RCC 7860 (cell line): ENCODE measurements around the gene ACACA.
"Not testable (repeated sequence)": the region's sequence is repeated elsewhere in the genome, so short reads cannot be mapped to it uniquely, and the experiment has no call there.

ENCODE experiments used
- DNase-seq: peaks from one replicate; pipeline ENCODE4 v3.0.0-alpha.2; 2015; ENCODE audit warnings: low spot score
- FAIRE-seq: peaks from 2 replicates; lab custom pipeline; 2012; peaks lifted over from hg19 to GRCh38; lab: Jason Lieb, UNC

ACACA gene

DNA sequence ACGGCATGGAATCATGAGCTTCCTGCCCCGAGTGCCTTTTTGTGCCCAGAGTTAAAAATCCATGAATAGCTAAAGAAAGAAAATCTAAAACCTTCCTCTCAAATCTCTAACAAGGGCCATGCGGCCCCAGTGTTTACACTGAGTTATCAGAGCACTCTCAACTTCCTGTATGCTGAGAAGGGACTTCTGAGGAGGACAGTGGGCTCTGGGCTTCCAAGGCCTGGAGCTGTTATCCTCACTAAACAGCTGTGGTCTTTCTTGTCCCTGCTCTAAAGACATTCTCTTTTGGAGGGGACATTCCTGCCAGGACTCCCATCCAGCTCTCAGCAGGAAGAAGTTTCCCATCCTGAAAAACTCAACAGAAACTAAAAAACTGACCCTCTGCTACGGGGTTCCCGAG lies 322.3 kb downstream of the ACACA start:
- DNase-seq = no peak
- FAIRE-seq = no peak

DNA sequence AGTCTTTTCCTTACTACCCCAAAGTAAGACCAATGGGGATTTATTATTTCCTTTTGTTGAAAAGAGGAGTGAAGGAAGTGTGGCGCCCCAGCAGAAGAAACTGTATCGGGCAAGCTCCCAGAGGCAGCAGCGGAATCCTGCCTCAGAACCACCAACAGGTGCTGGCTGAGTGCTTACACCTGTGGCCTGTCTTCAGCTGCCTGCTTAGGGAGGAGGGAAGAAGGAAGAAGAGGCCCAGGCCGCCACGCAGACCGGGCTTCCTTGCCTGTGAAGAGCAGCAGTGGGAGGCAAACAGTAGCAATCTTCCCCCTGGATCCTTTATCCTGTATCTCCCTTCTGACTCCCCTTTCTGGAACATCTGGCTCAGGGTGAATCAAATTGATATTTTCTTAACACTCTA lies 323.2 kb downstream of the ACACA start:
- FAIRE-seq (no peak), DNase-seq (no peak)

DNA sequence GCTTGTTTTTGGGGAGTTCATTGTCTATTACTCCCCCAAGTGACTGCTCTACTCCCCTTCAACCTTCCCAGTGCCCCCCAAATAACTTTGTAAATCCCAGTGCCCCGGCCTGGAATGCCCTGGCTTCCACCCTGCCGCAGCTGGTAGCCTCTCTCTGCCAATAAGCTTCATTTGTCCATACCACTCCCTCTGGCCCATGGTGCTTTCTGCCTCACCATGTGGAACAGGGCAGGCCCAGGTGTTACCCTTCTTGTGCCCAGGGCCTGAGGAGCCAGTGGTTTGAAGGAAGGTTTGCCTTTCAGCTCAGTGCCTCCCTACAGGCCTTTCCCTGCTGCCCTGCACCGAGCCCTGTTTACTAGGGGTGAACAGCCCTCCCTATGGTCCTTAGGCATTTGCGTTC lies 323.7 kb downstream of the ACACA start:
- DNase-seq = no peak
- FAIRE-seq = no peak

DNA sequence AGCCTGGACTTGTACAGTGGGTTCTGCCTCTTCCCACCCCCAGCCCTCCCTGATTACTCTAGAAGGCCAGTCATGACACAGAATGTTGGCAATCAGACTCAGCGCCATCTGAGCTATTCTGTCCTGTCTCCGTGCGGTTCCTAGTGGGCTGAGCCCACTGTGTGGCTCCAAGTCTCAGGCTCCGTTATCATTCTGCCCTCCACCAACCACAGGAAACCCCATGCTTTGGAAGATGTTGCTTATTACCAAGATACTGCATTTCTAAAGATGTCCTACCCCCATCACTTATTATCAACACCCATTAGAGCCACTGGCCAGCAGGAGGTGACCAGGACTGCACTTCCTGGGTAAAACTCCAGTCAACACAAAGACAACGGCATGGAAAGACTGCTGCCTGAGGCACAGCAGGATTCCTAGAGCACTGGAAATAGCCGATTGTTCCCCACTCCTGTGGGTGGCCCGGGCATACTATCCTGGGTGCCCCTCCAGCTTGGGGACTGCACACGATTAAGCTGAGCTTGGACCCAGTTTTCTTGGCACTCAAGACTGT lies 324.2 kb downstream of the ACACA start:
- FAIRE-seq (no peak), DNase-seq (no peak)

DNA sequence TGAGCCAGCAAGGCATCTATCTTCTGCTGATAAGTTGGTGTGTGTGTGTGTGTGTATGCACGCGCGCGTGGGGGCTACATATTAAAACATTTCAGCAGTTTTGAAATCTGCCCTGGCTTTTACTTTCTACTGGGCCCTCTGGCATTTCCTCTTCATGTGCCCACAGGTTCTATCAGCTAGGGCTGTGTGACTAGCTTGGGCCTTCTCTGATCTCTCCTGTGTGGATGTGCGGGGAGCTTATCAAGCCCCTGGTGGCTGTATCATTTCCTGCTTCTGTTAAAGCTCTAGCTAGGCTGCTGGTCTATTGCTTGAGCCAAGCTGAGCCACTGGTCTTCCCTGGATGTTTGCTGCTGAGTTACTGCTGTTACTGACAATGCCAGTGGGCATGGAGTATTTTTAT lies 325.3 kb downstream of the ACACA start:
- DNase-seq (no peak), FAIRE-seq (no peak)

DNA sequence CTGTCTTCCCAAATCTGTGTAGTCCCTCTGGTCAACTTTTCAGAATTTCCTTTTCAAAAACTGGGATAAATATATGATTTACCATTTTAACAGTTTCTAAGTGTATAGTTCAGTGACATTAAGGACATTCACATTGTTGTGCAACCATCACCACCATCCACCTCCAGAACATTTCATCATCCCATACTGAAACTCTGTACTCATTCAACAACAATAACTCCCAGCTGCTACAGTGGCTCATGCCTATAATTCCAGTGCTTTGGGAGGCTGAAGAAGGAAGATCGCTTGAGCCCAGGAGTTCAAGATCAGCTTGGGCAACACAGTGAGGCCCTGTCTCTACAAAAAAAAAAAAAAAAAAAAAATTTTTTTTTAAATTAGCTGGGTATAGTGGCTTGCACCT lies 326.9 kb downstream of the ACACA start:
- DNase-seq (no peak), FAIRE-seq (no peak)

DNA sequence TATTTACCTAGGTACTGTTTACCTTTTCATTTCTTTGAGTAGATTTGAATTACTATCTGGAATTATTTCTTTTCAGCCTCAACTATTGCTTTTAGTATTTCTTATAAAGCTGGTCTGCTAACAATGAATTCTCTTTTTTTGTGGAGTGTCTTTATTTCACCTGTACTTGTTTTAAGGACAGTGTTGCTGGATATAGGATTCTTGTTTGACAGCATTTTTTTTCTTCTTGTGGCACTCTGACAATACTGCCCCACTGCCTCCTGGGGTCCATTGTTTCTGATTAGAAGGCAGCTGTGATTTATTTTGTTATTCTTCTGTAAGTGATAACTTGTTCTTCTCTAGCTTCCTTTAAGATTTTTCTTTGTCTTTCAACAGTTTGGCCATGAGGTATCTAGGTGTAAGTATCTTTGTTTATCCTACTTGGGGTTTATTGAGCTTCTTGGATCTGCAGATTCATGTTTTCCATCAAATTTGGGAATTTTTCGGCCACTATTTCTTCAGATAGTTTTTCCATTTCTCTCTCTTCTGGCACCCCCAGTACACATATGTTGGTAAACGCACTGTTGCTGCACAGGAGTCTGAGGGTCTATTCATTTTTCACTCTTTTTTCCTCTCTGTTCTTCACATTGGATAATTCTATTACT lies 327.4 kb downstream of the ACACA start:
- DNase-seq (no peak), FAIRE-seq (no peak)

DNA sequence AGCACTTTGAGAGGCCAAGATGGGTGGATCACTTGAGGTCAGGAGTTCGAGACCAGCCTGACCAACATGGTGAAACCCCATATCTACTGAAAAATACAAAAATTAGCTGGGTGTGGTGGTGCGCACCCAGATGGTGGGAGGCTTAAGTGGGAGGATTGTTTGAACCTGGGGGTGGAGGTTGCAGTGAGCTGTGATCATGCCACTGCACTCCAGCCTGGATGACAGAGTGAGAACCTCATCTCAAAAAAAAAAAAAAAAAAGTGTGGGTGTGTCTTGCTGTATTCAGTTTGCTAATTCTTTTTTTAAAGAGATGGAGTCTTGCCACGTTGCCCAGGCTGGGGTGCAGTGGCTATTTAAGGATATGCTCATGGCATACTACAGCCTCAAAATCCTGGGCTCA lies 333.2 kb downstream of the ACACA start:
- not testable (repeated sequence) for DNase-seq, FAIRE-seq

DNA sequence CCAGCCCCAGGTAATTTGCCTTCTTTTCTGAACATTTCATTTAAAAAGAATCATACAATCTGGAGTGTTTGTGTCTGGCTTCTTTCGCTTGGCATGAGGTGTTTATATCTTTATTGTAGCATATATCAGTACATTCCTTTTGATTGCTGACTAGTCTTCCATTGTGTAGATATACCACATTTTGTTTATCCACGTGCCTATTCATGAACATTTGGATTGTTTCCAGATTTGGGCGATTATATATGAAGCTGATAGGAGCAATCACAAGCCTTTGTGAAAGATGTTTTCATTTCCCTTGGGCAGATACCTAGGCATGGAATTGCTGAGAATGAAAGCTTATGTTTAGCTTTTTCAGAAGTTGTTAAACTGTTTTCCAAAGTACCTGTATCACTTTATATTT lies 337.5 kb downstream of the ACACA start:
- no peak for DNase-seq
- FAIRE-seq = no peak

DNA sequence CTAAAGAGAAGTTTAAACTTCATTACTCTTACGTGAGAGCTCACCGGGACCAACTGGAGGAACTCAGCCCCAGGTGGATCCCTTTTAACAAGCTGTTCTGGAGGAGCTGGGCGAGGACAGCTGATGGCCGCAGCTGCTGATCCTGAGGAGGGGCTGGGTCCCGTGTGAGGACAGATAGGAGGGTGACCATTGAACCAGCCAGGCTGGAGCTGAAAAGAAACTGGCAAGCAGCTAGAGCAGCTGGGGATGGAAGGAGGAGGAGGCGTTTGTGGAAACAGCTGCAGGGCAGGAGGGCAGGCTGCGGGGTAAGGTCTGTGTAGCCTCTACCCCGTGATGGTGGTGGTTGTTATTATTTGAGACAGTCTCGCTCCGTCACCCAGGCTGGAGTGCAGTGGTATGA lies 338.4 kb downstream of the ACACA start:
- DNase-seq = no peak
- FAIRE-seq = no peak

DNA sequence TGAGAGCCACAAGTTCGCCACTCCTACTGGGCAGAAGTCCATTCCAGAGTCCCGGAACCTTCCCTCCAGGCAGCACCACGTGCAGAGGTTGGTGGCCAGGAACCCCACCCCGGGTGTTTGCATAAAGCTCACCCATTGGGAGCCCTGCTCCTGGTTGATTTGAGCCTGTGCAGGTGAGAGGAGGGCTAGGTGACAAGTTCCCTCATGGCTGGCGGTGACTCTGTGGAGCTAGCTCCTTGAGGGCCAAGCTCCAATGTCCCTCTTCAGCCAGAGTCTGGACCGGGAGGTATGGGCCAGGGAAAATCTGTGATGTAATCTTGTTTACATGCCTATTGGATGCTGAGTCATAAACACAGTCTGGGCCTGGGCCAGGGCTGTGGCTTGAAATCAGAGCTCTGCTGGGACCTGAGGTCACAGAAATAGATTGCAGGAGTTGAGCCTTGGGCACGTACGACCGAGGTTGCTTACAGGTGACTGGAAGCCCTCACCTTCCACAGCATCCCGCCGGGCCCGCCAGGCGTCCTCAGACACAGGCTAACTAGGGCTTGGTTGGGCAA lies 339.0 kb downstream of the ACACA start:
- no peak for FAIRE-seq
- DNase-seq = peak; percentile 60

DNA sequence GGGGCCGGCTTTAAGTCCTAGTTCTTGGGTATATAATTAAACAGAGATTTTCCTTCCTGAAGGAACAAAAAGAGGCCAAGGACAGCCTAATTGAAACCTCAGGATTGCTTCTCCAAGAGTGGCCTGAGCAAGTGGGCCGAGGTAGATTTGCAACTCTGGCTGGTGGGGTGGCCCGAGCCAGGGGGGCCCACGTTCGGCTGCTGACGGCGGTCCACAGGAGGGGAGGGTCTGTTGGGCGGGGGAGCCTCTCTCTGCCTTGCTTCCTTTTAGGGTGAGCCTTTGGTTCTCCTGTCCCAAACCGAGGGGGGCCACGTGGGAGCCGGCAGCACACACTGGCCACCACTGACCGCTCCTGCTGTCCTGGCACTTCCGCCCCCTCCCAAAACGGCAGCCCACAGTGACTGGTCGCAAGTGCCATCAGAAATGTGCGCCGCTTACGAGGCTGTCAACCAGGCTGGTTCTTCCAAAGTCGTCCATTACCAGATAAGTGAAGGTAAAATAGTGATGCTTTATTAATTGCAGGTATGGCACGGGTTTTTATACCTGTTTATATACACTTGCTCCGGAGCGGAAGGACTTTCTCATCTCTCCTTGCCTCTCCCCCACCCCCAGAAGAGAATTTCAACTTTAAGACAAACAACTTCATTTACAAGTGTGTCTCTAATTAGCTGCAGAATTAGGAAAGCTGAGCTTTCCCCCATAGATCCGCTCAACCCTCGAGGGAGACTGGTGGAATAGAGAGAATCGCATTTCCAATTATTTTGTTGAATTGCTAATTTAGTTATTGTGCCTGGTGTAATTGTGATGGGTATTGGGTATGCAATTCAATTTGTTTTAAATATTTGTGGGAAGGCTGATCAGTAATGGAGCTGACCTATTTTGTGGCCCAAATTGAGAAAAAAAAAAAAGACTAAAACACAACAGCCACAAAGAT lies 340.0 kb downstream of the ACACA start:
- no peak for FAIRE-seq
- no peak for DNase-seq

DNA sequence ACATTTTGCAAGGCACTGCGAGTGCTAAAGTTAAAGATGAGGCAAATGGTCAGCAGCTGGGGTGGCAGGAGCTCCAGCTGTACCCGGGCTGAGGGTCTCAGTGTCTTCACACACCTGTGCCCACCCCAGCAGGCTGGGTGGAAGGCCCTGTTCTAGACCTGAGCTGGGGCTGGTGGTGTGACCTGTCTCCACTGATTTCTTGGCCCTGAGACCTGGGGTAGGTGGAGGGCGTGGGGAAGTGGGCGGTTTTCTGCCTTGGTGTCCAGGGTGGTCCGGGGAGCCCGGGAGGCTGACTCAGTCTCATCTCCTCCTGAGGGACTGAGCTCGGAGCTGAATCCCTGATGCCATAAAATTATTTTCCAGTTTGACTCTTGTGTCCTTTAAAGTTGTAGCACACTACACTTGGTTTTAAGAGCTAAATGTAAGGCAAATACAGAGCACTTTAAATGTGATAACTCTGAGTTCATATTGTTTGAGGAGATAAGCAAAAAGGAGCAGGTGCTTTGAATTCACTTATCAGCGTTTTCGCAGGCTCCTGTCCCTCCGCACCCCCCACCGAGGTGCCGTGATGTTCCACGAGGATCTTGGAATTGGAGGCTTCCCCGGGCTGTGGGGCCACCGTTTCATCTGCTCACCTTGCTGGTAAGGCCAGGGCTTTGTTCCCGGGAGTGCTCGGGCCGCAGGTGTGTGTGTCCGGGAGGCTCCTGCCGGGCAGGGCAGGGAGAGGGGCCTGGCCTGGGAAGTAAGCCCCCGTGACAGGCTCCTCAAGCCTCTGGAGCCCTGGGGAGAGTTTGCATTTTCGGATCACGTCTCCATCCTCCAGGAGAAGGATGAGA lies 340.9 kb downstream of the ACACA start:
- no peak for FAIRE-seq

DNA sequence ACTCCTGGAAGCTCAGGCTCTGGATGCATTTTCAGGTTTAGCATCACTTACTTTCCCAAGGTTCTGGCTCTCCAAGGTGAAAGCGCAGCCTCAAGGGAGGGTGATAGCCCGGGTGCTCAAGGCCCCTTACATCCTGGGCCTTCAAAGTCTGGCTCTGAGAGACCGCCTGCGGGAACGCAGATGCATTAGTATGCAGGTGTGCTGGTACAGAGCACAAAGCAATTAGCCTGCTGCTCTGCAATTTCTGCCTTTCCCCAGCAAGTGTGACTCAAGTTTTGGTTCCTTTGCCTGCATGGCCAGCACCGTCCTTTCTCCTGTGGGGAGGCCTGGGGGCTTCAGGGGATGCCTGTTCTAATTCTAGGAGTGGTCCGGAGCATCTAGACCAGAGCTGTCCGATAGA lies 341.7 kb downstream of the ACACA start:
- no peak for DNase-seq

More for the DNA sequence above, 340.9 kb downstream of the ACACA start:
- DNase-seq = no peak

DNA sequence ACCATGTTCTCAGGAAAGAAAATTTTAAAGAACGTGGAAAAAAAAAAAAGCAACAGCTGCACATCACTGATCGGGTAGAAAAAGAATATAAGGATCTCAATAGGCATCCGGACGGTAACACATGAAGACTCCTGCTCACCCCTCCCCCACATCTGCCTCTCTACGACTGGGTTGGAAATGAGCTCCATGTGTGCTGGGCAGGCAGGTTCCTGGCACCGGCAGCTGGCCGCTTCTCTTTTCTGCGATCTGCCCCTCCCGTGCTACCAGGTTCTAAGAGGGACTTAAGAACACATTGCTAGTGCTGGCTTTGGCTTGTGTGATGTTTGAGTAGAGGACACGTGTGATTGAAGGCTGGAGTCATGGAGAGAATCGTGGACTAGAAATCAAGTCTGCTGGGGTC lies 342.4 kb downstream of the ACACA start:
- DNase-seq (no peak), FAIRE-seq (no peak)

More for the DNA sequence above, 341.7 kb downstream of the ACACA start:
- no peak for FAIRE-seq

DNA sequence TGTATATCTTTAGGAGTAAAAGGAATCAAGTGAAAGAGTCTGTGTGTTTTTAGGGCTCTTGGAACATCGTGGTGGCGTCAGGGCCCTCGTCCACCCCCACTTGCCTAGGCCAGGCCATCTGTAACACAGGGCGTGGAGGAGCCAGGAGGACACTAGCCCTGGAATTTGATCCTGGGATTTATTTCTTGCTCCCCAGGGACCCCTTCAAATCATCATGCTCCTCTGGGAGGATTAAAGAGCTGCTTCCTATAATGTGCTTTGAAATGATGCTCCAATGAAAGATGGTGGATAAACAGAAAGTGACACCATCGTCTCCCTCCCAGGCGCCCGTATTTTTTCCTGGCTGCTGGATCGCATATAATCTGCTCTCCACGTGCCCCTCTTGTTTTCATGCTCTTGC lies 344.6 kb downstream of the ACACA start:
- DNase-seq (no peak), FAIRE-seq (no peak)

DNA sequence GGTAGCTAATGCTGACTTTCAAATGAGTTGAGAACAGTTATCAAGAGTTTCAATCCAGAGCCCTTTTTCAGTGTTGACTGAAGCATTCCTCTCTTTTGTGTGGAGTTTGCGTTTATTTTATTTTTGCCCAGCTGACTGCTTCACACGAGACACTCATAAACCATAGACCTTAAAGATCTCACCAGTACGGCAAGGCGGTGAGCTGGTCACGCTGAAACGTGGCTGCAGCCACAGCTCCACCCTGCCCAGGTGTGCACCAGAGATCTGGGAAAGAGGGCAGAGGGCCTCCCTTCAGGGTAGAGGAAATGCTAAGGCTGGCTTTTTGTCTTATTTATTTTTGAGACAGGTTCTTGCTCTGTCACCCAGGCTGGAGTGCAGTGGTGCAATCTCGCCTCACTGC lies 345.7 kb downstream of the ACACA start:
- DNase-seq = no peak
- FAIRE-seq = no peak

DNA sequence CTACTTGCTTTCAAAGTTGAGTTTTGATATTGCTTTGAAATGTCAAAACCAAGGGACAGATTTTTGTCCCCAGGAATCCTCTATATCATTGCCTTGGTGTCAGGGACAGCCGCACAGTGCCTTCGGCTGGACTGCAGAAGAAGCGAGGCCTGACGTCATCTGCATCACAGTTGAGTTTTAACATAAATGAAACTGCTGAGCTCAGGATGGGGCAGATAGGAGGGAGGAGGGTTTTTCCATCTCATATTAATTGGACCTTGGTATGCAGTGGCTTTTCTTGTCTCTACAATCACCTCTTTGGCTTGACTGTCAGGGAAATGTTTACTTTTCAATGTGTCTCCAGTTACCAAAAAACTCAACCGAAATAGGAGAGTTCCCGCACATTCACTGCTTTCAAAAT lies 346.5 kb downstream of the ACACA start:
- DNase-seq = no peak
- FAIRE-seq = no peak

DNA sequence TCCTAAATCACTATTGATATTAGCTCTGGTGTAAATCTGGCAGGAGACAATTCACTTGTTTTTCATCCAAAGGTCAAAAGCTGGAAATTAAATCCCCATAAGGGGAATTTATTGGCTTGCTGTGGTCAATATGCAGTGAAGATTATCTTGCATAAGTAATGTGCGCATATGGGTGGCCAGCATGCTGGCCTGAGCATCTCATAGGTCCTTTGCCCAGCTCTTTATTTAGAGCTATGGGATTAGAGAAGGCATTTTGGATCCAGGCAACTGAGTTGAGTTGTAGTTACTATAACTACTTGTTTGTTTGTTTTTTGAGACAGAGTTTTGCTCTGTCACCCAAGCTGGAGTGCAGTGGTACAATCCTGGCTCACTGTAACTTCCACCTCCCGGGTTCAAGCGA lies 347.1 kb downstream of the ACACA start:
- no peak for FAIRE-seq
- no peak for DNase-seq

DNA sequence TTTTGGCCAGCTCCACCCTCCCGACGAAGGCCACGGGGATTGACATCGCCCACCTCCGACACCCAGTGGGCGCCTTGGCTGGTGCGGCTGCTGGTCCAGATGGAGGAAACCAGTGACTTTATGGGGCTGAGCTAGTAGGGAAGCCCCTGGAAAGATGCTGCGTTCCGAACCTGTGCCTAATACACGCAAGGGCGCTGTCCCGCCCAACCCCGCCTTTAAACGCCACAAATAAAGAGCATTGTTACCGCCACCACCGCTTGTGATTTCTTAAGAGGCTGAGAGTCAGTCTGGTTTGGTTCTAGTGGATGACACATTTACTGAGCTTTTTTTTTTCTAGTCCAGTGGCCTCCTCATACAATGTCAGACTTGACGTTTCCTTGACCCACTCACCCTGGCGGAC lies 350.0 kb downstream of the ACACA start:
- DNase-seq = no peak
- no peak for FAIRE-seq

DNA sequence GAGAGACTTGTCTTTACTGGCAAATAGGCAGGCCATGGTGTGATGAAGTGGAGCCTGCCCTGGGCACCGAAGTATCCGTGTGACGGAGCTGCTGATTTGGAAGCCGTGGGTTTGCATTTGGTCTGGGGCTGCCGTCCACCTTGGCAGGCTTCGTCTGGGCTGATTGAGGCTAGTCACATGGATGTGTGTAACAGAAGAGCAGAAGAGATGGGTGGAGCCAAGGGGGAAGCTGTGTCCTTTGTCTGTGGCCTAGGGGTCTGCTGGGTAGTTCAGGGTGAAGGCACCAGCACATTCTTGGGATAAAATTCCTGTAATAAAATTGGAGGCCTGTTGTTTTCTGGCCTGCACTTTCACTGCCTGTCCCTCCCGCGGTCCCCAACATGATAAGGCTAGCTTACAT lies 351.7 kb downstream of the ACACA start:
- FAIRE-seq = no peak
- DNase-seq = no peak
